HG03575 (cell line): ENCODE measurements around the gene ASGR1.
"Not testable (repeated sequence)": the region's sequence is repeated elsewhere in the genome, so short reads cannot be mapped to it uniquely, and the experiment has no call there.

Experiments used
- ATAC-seq: cut with Tn5 transposase; IDR thresholded peaks from one replicate; pipeline ENCODE4 v1.9.1; 2021; ENCODE audit not compliant: unreplicated experiment, insufficient number of reproducible peaks, low FRiP score; ENCODE audit errors: extremely low read depth

The ASGR1 gene

GRCh38 chr17:7133424-7133823 is 45.7 kb downstream of the ASGR1 start:
- ATAC-seq, result no peak

DNA sequence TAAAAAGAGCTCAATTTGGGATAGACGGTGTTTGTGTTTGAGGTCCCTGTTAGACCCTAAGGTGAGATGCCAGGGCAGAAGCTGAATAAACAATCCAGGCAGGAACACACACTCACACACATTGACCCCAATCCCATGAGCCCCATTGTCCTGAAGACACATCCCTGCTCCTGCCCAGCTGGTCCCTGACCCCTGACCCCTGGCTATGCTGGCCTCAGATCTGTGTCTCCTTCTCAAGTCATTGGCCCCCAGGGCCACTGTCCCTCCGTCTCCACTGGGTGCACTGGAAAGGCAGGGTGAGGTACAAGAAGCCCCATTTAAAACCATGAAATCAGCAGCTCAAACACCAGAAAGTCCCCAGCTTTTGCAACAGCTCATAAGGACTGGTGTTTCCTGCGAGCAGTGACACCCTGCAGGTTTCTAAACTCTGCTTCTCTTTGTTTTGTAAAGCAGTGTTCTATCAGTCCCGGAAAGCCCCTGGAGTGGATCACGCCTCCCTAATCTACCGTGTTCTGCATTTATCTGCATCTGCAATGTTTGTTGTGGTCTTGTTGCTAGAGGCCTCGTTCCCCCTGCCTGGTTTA is 46.6 kb downstream of the ASGR1 start:
- ATAC-seq, result no peak

DNA sequence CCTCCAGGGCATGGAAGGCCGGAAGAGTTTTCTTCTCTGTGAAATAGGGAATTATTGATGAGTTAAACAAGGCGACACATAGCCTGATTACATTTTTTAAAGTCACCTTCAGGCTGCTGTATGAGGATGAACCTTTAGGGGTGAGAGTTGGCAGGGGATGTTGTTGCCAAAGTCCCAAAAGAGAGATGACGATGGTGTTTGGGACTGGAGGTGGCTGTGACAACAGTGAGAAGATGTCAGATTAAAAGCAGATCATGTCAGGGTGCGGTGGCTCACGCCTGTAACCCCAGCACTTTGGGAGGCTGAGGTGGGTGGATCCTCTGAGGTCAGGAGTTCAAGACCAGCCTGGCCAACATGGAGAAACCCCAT is 47.8 kb downstream of the ASGR1 start:
- ATAC-seq, result no peak

- ATAC-seq, result no peak
Observed at GRCh38 chr17:7130621-7131422, 48.3 kb downstream of the ASGR1 start.

GRCh38 chr17:7129311-7129710 is 49.9 kb downstream of the ASGR1 start:
- ATAC-seq, result no peak

DNA sequence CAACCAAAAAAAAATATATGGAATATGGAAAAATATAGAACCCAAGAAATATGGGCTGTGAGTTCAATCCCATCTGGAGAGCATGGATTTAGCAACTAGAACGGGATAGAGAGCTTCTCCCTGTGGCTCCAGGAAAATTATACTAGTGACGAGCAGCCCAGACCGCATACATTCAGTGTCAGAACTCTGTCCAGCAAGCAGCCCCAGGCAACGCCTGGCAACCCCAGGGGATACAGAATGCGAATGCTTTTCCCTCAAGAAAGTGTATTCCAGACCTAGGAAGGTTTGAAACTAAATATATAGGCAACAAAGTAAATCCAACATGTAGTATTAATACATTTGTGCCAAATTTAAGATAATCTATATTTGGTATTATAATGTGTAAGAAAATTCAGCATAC is 51.0 kb downstream of the ASGR1 start:
- ATAC-seq, result no peak

- ATAC-seq, result not testable (repeated sequence)
Observed at GRCh38 chr17:7127501-7127900, 51.7 kb downstream of the ASGR1 start.

- ATAC-seq, result not testable (repeated sequence)
Observed at GRCh38 chr17:7126386-7126785, 52.8 kb downstream of the ASGR1 start.

DNA sequence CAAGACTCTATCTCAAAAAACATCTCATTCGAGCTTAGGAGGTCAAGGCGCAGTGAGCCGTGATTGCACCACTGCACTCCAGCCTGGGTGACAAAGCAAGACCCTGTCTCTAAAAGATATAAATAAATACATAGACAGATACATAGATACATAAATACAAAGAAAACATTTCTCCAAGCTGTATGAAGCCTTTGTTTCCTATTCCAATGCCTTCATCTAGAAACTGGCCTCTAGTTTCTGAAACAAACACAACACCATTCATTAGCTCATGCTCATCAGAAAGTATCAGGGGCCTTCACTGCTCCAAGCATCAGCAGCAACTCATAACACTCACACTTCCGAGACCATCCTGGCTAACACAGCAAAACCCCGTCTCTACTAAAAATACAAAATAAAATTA is 54.2 kb downstream of the ASGR1 start:
- no peak for ATAC-seq

DNA sequence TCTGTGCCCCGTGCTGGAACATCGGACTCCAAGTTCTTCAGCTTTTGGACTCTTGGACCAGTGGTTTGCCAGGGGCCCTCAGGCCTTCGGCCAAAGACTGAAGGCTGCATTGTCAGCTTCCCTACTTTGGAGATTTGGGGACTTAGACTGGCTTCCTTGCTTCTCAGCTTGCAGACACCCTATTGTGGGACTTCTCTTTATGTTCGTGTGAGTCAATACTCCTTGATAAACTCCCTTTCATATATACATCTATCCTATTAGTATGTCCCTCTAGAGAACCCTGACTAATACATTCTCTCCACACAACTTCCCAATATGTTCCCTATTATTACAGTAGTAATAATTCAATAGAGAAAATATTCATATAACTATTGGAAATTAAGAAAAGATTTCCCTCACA is 55.3 kb downstream of the ASGR1 start:
- ATAC-seq, result no peak
